ENCODE measurements around the gene LDLRAD3.

DNA sequence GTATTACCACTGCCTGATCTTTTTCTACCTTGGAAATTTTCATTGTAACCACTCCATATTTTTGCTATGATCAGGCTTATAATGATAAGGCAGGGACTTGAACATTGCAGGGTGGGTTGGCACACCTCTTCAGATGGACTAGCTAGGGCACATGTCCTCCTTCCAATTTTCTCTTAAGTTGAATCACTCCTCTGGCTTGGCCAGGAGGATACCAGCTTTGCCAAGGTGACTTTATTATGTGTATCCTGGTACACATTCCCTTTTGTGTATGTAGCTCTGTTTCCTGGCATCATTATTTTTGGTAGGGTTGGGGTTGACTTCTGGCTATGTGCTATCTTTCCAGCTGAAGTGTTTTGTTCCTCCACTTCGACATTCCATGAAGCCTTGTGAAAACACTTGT, 8.5 kb upstream of the LDLRAD3 start:
- TF ChIP-seq FOXJ3 (CRISPR knock-in tag; IDR thresholded peaks at IDR 0.05) (no peak), EP300 (IDR thresholded peaks at IDR 0.05; ENCODE audit: borderline replicate concordance in 1 of 2, low read depth in 1 of 2, low read length in 1 of 2) (no peak)
- TF ChIP-seq, protein P1, sequence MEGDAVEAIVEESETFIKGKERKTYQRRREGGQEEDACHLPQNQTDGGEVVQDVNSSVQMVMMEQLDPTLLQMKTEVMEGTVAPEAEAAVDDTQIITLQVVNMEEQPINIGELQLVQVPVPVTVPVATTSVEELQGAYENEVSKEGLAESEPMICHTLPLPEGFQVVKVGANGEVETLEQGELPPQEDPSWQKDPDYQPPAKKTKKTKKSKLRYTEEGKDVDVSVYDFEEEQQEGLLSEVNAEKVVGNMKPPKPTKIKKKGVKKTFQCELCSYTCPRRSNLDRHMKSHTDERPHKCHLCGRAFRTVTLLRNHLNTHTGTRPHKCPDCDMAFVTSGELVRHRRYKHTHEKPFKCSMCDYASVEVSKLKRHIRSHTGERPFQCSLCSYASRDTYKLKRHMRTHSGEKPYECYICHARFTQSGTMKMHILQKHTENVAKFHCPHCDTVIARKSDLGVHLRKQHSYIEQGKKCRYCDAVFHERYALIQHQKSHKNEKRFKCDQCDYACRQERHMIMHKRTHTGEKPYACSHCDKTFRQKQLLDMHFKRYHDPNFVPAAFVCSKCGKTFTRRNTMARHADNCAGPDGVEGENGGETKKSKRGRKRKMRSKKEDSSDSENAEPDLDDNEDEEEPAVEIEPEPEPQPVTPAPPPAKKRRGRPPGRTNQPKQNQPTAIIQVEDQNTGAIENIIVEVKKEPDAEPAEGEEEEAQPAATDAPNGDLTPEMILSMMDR (IDR thresholded peaks at IDR 0.05), result no peak

Data from SK-N-SH (cell line).